Stimulated activated CD4-positive, alpha-beta T cell treated with anti-CD3 and anti-CD28 coated beads, Interleukin-12 subunit alpha, Interleukin-12 subunit beta, amount 100 ng/mL, for 4 hours (primary cell): ENCODE measurements around the gene PLS3.
"Not testable (repeated sequence)": the region's sequence is repeated elsewhere in the genome, so short reads cannot be mapped to it uniquely, and the experiment has no call there.

Experiments used
- DNase-seq: peaks from one replicate; pipeline ENCODE4 v3.0.0-alpha.2; 2020

The PLS3 gene

DNA sequence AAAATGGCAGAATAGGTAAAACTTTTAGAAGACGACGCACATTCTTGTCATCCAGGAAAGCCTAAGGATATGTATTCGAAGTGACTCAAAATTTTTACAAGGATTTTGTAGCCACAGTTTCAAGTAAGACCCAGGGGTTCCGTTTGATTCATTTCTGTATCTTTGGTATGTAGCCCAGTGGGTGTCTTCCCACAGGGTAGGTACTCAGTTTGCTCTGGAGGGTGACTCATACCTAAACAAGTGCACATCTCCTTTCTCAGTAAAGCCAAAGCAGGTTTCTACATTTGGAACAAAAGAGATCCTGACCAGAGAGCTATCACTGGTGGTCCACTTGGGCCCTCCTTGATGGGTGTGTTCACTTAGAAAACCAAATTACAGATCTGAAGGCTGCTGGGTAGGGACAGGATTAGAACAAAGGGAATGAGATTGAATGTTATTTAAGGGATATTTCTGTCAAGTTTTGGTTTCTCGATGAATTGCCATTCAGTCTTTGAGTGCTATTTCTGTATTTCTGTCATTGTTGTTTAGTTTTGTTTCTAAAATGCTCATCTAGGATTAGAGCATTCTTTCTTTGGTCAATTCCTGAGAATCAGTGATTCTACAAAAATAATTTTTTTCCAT lies 56.1 kb downstream of the PLS3 start:
- DNase-seq: no peak

DNA sequence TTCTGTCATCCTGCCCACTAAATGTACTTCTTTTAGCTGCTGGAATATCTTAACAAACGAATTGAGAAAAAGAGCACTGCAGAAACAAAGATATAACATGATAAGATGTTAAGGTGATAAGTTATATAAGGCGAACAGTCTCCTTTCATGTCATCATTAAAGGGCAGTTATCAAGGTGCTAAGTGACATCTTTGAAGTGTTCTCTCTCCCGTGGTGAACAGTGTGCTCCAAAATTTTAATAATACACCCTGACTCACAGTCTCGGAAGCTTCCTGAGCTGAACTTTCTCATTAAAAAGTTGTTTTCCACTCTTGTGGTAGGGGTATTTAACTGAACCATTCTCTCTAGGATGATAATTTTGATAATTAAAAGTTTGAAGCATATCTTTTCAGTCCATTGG lies 61.6 kb downstream of the PLS3 start:
- no peak for DNase-seq

DNA sequence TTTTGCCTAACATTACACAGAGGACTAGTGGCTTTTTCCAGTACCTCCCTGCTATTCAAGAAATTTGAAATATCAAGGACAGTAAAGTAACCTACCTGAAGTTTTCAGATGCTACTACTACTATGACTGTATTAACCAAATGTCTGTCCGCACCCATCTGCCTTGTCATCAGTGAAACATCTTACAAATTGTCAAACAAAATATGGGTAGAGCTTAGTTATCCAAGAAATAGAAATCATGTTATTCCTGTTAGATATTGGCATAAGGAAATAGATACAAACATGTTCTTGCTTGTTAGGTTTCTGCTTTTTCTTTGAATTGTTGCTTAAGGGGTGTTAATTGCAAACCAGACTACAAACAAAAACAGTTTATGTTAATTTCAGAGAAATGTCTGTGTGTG lies 63.9 kb downstream of the PLS3 start:
- no peak for DNase-seq

DNA sequence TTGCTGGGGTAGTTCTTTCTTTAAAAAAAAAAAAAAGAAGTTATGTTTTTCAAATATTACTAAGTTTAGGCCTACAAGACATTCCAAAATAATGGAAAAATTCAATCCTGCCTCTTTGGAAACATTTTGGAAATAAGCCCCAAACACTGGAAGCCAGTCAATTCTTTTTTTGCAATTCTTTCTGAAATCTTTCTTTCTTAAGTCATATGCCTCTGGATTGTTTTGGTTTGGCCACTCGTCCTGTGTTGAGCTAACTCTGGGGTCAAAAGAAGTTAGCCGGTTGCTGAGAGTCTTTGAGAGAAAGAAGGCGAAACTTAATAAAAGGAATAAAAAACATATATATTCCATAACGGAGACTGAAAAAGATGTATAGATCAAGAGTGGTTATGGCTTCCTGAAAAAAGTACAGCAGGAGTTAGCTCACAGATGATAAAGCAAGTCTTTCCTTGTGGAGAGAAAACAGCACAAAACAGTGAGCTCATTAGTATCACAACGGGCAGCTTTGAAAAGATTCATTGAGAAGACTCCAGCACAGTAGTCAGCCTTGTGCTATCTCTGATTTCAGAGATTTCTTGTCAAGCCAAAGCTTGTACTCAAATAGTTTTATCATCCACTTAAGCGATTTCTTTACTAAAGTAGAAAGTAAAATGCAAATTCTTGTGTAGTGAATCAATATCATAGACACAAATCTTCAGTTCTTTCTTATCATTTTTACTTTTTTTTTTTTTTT lies 64.8 kb downstream of the PLS3 start:
- no peak for DNase-seq

DNA sequence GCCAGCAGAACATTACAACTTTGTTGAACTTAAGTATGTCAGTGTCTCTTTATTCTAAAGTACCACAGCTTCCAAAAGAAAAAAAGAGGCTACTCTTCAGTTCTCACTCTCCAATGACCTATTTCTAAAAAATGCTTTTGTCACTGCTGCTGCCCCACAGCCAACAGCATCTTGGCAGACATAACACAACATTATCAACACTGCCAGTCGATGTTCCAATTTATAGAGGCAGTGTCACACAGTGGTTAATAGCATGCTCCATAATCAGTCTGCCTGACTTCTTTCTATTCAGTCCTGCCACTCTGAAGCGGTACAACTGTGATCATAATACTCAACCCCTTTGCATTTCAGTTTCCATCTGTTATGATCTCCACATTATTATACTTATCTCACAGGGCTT lies 69.2 kb downstream of the PLS3 start:
- no peak for DNase-seq

DNA sequence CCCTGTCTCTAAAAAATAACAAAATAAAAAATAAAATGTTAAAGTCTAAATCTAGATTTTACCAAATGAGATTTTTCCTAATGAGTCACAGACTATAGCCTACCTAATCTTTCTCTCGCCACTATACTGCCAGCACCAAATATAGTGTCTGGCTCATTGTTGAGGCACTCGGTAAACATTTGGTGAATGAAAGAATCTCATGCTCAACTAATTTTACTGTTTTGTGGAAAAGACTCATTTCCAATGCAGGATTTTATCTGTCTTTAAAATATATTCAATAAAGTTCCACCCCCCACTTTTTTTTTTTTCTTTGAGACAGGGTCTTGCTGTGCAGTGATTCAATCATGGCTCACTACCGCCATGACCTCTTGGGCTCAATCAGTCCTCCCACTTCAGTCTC lies 71.5 kb downstream of the PLS3 start:
- no peak for DNase-seq

DNA sequence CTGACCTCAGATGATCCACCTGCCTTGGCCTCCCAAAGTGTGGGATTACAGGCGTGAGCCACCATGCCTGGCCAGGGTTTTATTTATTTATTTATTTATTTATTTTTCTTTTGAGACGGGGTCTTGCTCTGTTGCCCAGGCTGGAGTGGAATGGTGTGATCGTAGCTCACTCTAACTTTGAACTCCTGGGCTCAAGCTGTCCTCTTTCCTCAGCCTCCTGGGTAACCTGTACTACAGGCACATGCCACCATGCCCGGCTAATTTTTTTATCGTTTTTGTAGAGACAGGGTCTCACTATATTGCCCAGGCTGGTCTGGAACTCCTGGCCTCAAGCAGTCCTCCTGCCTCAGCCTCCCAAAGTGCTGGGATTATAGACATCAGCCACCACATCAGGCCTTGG lies 72.4 kb downstream of the PLS3 start:
- not testable (repeated sequence) for DNase-seq

DNA sequence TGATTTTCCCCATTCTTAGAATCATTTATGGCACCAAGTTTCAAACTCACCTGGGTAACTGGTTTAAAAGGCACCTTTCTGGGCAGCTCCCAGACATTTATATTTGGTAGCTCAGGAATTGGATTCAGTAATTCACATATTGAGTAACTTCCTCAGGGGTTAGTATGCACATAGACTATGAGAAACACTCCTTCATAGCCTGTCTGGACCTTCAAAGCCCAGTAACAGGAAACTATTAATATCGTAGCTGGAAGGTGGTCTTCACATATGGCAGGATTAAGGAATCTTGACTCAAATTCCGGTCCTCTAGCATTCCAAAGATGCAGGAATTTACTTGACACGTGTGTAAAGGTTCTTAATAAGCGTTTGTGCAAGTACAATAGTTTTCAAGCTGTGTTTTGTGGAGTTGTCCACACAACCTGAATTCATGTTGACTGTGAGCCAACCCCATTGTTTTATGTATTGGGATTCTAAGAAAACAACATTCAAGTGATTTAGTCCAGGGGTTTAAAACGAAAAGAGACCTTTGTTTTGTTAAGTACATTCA lies 78.4 kb downstream of the PLS3 start:
- DNase-seq: no peak

DNA sequence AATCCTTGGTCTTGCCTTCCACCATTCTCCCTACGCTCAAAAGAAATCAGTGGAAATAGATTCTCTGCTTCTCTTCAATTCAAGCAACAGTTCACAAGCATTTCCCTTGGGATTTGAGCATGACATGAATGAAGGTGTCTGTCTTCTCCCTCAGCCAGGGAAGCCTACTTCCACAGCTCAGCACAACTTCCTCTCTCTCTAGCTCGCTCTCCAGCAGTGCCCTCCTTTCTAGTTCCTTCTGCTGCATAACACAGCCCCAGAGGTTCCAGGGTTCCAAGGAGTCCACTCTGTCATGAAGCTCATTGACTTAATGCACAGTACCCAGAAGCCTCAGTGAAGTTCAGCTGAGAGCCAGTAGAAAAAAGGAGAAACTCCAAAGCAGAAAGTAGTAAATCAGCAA lies 81.3 kb downstream of the PLS3 start:
- no peak for DNase-seq

DNA sequence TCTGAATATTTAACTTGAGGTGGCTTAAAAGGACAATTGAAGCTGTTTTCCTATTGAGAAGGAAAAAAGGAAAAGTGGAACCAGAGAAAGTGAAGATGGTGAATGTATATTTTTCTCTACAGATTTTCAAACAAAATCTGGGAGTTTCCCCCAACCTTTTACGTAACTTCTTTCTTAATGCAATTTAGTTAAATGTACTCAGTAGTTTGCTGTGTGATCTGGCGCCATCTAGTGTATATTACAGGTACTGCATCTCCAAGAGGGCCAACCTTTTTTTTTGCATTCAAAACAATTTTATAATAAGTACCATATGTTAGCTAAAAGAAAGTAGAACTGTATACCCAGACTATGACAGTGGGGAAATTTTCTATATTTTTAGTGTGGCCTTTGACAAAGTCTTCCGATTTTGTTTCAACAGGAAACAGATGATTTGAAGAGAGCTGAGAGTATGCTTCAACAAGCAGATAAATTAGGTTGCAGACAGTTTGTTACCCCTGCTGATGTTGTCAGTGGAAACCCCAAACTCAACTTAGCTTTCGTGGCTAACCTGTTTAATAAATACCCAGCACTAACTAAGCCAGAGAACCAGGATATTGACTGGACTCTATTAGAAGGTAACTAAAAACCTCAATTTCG lies 82.0 kb downstream of the PLS3 start:
- DNase-seq: no peak

DNA sequence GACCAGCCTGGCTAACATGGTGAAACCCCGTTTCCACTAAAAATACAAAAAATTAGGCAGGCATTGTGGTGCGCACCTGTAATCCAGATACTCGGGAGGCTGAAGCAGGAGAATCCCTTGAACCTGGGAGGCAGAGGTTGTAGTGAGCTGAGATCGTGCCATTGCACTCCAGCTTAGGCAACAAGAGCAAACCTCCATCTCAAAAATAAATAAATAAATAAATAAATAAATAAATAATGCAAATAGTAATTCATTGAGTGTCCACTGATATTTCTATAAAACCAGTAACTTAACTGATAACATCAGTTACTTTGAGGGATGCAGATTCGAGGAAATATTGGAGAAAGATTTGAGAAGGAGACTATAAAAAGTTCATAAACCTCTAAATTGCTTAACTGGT lies 83.4 kb downstream of the PLS3 start:
- DNase-seq: not testable (repeated sequence)

DNA sequence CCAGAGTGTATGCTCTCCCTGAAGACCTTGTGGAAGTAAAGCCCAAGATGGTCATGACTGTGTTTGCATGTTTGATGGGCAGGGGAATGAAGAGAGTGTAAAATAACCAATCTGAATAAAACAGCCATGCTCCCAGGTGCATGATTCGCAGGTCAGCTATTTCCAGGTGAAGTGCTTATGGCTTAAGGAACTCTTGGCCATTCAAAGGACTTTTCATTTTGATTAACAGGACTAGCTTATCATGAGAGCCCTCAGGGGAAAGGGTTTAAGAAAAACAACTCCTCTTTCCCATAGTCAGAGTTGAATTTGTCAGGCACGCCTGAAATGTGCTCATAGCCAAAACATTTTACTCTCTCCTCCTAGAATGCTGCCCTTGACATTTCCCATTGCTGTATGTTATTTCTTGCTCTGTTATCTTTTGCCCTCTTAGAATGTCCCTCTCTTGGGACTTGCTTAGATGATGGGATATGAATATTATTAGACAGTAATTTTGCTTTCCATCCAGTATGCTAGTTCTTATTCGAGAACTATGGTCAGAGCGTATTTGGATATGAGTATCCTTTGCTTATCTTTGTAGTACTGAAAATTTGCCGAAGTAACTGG lies 88.6 kb downstream of the PLS3 start:
- DNase-seq: no peak

DNA sequence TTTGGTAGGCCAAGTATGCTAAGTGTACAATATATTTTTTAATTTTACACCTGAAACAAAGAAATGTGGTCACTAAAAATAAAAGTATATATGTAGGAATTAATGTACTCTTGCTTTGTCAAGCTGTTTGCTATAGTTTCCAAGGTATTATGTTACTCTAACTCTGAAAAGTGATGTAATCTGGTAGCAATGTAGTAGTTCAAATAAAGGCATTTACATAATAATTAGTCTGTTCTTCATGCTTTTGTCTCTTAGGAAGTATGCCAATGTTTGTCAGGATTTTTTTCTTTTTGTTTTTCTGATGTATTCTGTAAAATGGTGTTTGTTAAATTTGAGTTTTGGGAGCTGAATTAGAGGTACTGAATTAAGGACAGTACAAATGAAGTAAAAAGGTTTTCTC lies 89.5 kb downstream of the PLS3 start:
- no peak for DNase-seq

DNA sequence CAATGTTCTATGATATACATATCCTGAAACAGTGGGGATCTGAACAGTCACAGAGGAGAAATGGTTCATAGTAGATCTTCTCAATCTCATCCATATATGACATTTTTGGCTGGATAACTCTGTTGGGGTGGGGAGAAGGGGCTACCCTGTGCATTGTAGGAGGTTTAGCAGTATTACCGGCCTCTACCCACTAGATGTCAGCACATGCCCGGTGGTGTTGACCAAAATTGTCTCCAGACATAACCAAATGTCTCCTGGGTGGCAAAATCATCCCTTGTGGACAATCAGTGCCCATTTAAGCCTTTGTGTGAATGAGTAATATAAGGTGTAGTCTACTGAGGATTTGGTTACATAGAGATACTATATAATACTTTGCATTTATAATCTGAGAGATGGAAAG lies 89.9 kb downstream of the PLS3 start:
- DNase-seq: no peak

DNA sequence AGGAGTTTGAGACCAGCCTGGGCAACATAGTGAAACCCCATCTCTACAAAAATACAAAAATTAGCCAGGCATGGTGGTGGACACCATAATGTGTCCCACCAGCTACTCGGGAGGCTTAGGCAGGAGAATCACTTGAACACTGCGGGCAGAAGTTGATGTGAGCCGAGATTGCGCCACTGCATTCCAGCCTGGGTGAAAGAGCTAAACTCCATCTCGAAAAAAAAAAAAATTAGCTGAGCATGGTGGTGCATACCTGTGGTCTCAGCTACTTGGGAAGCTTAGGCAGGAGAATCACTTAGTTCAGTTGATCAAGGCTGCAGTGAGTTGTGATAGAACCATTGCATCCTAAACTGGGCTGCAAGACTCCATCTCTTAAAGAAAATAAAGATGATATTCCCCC lies 91.2 kb downstream of the PLS3 start:
- no peak for DNase-seq

DNA sequence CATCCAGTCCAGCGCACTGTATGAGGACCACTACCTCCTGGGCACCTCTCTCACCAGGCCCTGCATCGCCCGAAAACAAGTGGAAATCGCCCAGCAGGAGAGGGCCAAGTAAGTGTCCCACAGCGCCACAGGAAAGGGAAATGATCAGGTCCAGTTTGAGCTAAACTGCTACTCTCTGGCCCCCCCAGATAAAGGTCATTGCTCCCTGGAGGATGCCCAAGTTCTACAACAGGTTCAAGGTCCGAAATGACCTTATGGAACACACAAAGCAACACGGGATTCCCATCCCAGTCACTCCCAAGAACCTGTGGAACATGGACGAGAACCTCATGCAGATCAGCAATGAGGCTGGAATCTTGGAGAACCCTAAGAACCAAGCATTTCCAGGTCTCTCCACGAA lies 104.1 kb downstream of the PLS3 start:
- no peak for DNase-seq

DNA sequence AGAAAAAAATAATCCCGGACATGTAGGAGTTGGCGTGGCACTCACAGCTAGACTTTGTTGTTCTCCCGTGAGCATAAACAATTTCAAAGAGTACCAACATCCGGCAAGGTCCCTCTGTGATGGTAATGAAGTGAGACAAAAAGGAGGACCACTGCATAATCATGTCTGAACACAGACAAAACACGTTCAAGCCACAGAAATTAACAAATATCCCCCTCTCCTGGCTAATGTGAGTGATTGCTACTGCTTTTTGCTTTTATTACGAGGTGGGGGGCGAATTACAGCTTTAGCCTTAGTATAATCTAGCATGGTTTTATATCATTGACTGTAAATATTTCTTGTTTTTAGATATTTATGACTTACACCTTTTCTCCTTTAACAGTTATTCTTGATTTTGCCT lies 118.5 kb downstream of the PLS3 start:
- no peak for DNase-seq

DNA sequence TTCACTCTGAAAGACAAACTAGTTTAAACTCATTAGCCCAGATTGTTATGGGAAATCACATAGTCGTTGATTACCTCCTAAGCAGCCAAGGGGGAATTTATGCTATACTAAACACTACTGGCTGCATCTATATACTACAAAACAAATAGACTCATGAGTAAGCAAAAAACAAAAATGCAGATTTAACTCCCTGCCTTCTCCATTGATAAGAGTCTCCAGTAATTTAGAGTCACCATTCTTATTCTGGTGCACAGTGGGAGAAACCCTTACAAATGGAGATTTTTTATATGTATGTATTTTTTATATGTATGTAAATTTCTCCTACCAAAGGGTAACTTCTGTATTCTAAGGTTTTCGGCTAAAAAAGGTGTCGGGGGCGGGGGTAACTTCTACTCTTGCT lies 126.6 kb downstream of the PLS3 start:
- no peak for DNase-seq

DNA sequence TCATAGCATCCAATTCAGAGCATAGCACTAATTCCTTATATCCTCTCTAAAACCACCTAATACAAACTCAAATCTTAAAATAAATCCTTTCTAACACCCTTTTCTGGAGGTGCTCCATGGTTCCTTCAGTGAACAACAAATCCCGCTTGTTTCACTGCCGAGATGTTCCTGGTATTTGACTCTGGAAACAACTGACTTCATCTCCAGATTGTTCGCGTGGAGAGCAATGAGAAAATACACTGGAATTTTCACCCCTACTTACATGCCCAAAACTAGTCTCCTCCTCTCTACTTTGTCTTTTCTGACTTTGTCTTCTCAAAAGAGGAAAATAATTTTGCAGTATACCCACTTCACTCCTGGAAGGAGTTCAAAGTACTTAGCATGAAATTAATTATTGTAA lies 129.0 kb downstream of the PLS3 start:
- DNase-seq: no peak

DNA sequence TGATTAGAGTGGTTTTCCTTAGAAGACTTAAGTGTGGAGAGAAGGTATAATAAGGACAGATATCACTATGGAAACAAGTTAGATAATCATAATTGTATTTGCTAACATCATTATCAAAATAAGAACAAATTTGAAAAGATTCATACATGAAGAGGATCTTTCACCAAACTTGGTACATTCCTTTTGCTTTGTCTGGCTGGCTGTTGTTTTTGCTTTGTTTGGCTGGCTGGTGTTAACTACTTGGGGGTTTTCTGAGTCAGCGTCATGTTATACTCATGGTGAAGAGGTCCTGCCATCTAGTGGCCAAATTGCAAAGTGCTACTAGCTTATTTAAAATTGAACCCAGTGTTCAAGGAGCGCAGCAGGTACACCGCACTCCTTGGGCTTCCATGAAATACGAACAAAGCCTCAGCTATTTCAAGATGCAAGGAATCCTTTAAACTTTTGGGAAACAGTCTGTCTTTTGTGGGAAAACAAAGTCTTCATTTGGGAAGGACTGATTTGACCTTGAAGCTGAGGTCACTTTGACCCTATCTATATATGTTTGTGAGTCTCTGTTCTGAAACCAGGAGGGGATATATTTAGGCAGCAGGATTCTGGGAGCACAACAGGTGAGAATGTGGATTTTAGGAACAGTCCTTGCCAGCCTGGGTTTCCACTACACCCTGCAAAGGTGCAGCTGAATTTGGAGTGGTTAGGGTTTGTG lies 129.7 kb downstream of the PLS3 start:
- DNase-seq: peak; percentile 2

DNA sequence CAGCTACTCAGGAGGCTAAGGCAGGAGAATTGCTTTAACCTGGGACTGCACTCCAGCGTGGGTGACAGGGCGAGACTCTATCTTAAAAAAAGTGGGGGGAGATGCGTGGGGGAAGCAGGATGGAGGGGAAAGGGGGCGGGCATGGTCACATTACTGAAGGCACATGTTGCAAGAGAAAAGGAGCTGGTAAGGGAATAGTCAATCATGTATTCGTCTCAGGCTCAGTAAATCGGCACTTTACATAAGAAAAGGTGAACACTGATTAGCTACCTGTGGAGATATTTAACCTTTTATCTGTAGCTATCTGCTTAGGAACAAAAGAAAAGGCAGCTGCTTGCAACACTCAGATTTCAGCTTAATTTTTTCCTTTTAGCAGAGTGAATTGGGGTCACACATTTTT lies 132.5 kb downstream of the PLS3 start:
- DNase-seq: no peak

DNA sequence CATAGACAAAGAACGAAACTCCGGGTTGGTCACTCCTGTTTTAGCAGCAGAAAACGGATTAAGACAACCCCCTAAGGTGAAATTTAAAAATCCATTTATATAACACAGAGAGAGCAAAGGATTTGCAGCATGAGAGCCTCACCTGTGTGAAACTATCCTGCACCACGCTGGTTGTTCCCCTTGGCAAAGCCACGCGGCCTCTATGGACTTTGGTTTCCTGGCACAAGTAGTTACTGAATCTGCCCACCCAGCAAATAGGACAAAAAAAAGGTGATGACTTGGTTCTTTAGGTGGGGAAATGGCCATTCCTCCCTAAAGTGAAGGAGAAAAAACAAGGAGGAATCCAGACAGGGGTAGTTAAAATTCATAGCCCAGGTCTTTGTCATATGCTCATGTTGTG lies 133.1 kb downstream of the PLS3 start:
- no peak for DNase-seq

DNA sequence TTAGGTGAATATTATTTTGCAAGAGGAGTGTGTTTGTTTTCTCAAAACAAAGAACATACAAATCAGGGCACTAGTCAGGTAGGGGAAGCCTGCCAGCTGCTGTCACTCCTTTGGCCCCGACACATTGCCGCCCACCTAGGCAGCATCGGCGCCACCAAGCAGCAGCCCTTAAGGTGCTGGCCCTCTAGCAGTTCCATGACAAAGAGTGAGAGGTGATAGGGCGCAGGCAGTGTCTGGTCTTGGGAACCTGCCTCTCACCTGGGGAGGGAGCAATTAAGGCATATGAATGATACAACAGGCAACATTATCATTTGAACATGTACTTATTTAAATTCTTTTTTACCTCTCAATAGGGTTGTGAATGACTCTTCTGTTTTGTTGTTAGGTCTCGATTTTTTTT lies 135.1 kb downstream of the PLS3 start:
- no peak for DNase-seq
